HT1080 (cell line): Measurements from ENCODE around the gene NOS1AP. TPM values are rescaled to one million over a fixed set of nuclear protein-coding genes. Genes with fewer than 3 reads are reported as not detected.
A peak's percentile ranks its signal among the peaks of the same experiment; 100 is the strongest.

ENCODE experiments used
- DNase-seq: peaks from one replicate; pipeline ENCODE4 v3.0.0-alpha.2; 2015; ENCODE audit warnings: low read depth
- total RNA-seq: library from RNA; depleted of rRNA; stranded (reverse); fragments of >200 nt; shearing (Covaris generic); gene quantifications from 2 replicates; pipeline ENCODE4 v1.2.3, GENCODE V29; 2014

NOS1AP gene
- total RNA-seq, 1 experiment from 2014 or later, result 1.8 TPM

GRCh38 chr1:162380061-162380846 lies 310.8 kb downstream of the NOS1AP start:
- DNase-seq, result no peak

GRCh38 chr1:162381383-162381782 lies 311.9 kb downstream of the NOS1AP start, which contains the start of gene C1orf226:
Gene C1orf226, plus strand, starts transcription at chr1:162381728. Its CDS starts 174 bp downstream, at chr1:162381902.
- DNase-seq, result peak; percentile 44

- no peak for DNase-seq
These were observed 312.7 kb downstream of the NOS1AP start for GRCh38 chr1:162381941-162382750.

GRCh38 chr1:162383091-162383490 lies 313.6 kb downstream of the NOS1AP start:
- DNase-seq, result no peak

GRCh38 chr1:162383516-162383915 lies 314.0 kb downstream of the NOS1AP start:
- DNase-seq, result no peak

- DNase-seq, result no peak
These were observed 314.6 kb downstream of the NOS1AP start for GRCh38 chr1:162384116-162384515.

GRCh38 chr1:162384601-162385279 lies 315.2 kb downstream of the NOS1AP start:
- no peak for DNase-seq

- DNase-seq, result no peak
These were observed 315.8 kb downstream of the NOS1AP start for GRCh38 chr1:162385280-162385623.

- DNase-seq, result no peak
These were observed 316.2 kb downstream of the NOS1AP start for GRCh38 chr1:162385702-162386101.

GRCh38 chr1:162386292-162387225 lies 317.1 kb downstream of the NOS1AP start:
- DNase-seq, result no peak

- no peak for DNase-seq
These were observed 318.0 kb downstream of the NOS1AP start for GRCh38 chr1:162387226-162388082.

- no peak for DNase-seq
These were observed 318.6 kb downstream of the NOS1AP start for GRCh38 chr1:162388083-162388594.

- DNase-seq, result no peak
These were observed 319.1 kb downstream of the NOS1AP start for GRCh38 chr1:162388615-162389014.

GRCh38 chr1:162389021-162389818 lies 319.7 kb downstream of the NOS1AP start:
- DNase-seq, result peak; percentile 46

- DNase-seq, result no peak
These were observed 320.5 kb downstream of the NOS1AP start for GRCh38 chr1:162389971-162390370.

- no peak for DNase-seq
These were observed 321.1 kb downstream of the NOS1AP start for GRCh38 chr1:162390396-162391185.

- DNase-seq, result no peak
These were observed 322.5 kb downstream of the NOS1AP start for GRCh38 chr1:162391790-162392563.
